Measurements from ENCODE around the gene KRT77. TPM values are rescaled to one million over a fixed set of nuclear protein-coding genes. Genes with fewer than 3 reads are reported as not detected.

KRT77 gene
- total and polyA plus RNA-seq, 7 donors = 0.01 TPM; not detected in 6

DNA sequence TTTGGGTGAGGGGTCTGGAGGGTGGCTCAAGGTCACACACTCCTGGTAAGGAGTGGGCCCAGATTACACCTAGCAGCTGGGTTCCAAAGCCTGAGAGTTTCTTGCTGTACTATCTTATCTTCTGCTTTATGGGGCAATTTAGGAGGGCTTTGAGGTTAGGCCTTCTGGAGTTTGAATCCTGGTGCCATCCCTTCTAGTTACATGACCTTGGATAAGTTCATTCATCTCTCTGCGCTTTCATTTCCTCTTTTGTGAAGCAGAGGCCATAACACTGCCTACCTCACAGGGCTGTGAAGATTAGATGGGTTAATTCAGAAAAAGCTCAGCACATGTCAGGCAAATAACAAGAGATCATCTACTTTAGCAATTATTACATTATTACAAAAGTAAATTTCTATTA lies 7.4 kb upstream of the KRT77 start:
- intact Hi-C loops (cut with DNase I) = no loop called here
- TF ChIP-seq EP300 (IDR thresholded peaks at IDR 0.05) = no peak
- TF ChIP-seq POLR2AphosphoS5 (IDR thresholded peaks at IDR 0.05) = no peak
- TF ChIP-seq POLR2A (IDR thresholded peaks at IDR 0.05) = no peak
- TF ChIP-seq, protein P1, sequence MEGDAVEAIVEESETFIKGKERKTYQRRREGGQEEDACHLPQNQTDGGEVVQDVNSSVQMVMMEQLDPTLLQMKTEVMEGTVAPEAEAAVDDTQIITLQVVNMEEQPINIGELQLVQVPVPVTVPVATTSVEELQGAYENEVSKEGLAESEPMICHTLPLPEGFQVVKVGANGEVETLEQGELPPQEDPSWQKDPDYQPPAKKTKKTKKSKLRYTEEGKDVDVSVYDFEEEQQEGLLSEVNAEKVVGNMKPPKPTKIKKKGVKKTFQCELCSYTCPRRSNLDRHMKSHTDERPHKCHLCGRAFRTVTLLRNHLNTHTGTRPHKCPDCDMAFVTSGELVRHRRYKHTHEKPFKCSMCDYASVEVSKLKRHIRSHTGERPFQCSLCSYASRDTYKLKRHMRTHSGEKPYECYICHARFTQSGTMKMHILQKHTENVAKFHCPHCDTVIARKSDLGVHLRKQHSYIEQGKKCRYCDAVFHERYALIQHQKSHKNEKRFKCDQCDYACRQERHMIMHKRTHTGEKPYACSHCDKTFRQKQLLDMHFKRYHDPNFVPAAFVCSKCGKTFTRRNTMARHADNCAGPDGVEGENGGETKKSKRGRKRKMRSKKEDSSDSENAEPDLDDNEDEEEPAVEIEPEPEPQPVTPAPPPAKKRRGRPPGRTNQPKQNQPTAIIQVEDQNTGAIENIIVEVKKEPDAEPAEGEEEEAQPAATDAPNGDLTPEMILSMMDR (IDR thresholded peaks at IDR 0.05) = no peak
- Histone ChIP-seq H3K27me3 (peaks cover 12 to 39% (median 32%) of the 10 kb centered on the region in 3 donors), H3K27ac (no peak overlapping the region), H3K4me3 (no peak overlapping the region), H3K9me3 (no peaks in the 10 kb centered on the region), H3K36me3 (no peaks in the 10 kb centered on the region), H3K4me1 (peaks cover 0 to 10% (median 8%) of the 10 kb centered on the region in 4 donors)
- WGBS, 2 donors = 91 to 93% methylated on average over 1 of the region's 1 CpG
- DNase-seq = no peak

DNA sequence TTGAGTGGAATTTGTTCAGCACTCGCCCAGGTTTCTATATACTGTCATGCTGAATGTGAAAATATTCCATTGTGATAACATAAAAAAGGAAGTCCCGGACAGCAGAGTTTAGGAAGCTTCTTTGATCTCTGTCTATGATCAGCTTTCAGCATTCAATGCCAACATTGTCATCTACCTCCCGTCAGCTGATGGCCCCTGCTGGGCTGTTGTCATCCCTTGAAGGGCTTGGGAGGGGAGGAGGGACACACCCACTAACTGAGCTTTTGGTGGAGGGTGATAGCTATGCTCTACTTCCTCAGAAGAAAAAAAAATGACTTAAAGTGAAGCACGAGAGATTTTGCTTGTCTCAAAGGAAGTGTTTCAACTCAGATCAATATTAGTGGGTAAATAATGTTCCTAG lies 4.7 kb upstream of the KRT77 start:
- no peak overlapping the region for H3K27ac ChIP-seq
- H3K4me1 ChIP-seq = no peaks in the 10 kb centered on the region
- no peaks in the 10 kb centered on the region for H3K36me3 ChIP-seq
- DNase-seq = no peak
- intact Hi-C loops (cut with DNase I) = no loop called here
- no peak overlapping the region for H3K4me3 ChIP-seq
- TF ChIP-seq POLR2A (IDR thresholded peaks at IDR 0.05) = no peak
- TF ChIP-seq EP300 (IDR thresholded peaks at IDR 0.05) = no peak
- no peak for TF ChIP-seq POLR2AphosphoS5 (IDR thresholded peaks at IDR 0.05)
- TF ChIP-seq, protein P1 (IDR thresholded peaks at IDR 0.05) = no peak
- H3K9me3 ChIP-seq = no peaks in the 10 kb centered on the region
- H3K27me3 ChIP-seq = peaks cover 0 to 13% (median 7%) of the 10 kb centered on the region in 3 donors
- 51 to 57% methylated on average over 4 of the region's 4 CpGs for WGBS, 2 donors

- H3K27ac ChIP-seq = no peak overlapping the region
- peaks cover 0 to 11% (median 0%) of the 10 kb centered on the region in 3 donors for H3K27me3 ChIP-seq
- no peak for DNase-seq
- 75 to 80% methylated on average over 7 of the region's 7 CpGs for WGBS, 2 donors
- no peaks in the 10 kb centered on the region for H3K4me1 ChIP-seq
- no peaks in the 10 kb centered on the region for H3K9me3 ChIP-seq
- no peaks in the 10 kb centered on the region for H3K36me3 ChIP-seq
- H3K4me3 ChIP-seq = no peak overlapping the region
- TF ChIP-seq EP300 (IDR thresholded peaks at IDR 0.05) (no peak), POLR2A (IDR thresholded peaks at IDR 0.05) (no peak), POLR2AphosphoS5 (IDR thresholded peaks at IDR 0.05) (no peak)
- TF ChIP-seq, protein P1 (IDR thresholded peaks at IDR 0.05) = no peak
- intact Hi-C loops (cut with DNase I) = no loop called here
These were observed 1.1 kb upstream of the KRT77 start for GRCh38 chr12:52704464-52704863.

- intact Hi-C loops (cut with DNase I) = no loop called here
- Histone ChIP-seq H3K27ac (no peak overlapping the region), H3K9me3 (no peaks in the 10 kb centered on the region), H3K4me1 (no peaks in the 10 kb centered on the region), H3K27me3 (peaks cover 0 to 11% (median 0%) of the 10 kb centered on the region in 3 donors), H3K4me3 (no peak overlapping the region), H3K36me3 (no peaks in the 10 kb centered on the region)
- WGBS, 2 donors = 50 to 67% methylated on average over 1 of the region's 1 CpG
- DNase-seq = no peak
- TF ChIP-seq, protein P1 (IDR thresholded peaks at IDR 0.05) = no peak
- TF ChIP-seq POLR2A (IDR thresholded peaks at IDR 0.05) (no peak), POLR2AphosphoS5 (IDR thresholded peaks at IDR 0.05) (no peak), EP300 (IDR thresholded peaks at IDR 0.05) (no peak)
These were observed 554 bp upstream of the KRT77 start for GRCh38 chr12:52703878-52704277.

- H3K27me3 ChIP-seq = peaks cover 0 to 11% (median 0%) of the 10 kb centered on the region in 3 donors
- TF ChIP-seq POLR2A (IDR thresholded peaks at IDR 0.05) (no peak), EP300 (IDR thresholded peaks at IDR 0.05) (no peak), POLR2AphosphoS5 (IDR thresholded peaks at IDR 0.05) (no peak)
- TF ChIP-seq, protein P1 (IDR thresholded peaks at IDR 0.05) = no peak
- H3K9me3 ChIP-seq = no peaks in the 10 kb centered on the region
- H3K36me3 ChIP-seq = no peaks in the 10 kb centered on the region
- no peak for DNase-seq
- no peaks in the 10 kb centered on the region for H3K4me1 ChIP-seq
- intact Hi-C loops (cut with DNase I) = no loop called here
- WGBS, 2 donors = 81 to 89% methylated on average over 2 of the region's 2 CpGs
- H3K27ac ChIP-seq = no peak overlapping the region
- H3K4me3 ChIP-seq = no peak overlapping the region
These were observed 986 bp downstream of the KRT77 start for GRCh38 chr12:52702338-52702737.

Measured in sigmoid colon (tissue), 7 donors.